HG03064 (cell line): Measurements from ENCODE around the gene AMOTL1.

Experiments
- ATAC-seq: cut with Tn5 transposase; IDR thresholded peaks from one replicate; pipeline ENCODE4 v1.9.1; 2021; ENCODE audit warnings: low read depth; ENCODE audit not compliant: unreplicated experiment

AMOTL1 gene

DNA sequence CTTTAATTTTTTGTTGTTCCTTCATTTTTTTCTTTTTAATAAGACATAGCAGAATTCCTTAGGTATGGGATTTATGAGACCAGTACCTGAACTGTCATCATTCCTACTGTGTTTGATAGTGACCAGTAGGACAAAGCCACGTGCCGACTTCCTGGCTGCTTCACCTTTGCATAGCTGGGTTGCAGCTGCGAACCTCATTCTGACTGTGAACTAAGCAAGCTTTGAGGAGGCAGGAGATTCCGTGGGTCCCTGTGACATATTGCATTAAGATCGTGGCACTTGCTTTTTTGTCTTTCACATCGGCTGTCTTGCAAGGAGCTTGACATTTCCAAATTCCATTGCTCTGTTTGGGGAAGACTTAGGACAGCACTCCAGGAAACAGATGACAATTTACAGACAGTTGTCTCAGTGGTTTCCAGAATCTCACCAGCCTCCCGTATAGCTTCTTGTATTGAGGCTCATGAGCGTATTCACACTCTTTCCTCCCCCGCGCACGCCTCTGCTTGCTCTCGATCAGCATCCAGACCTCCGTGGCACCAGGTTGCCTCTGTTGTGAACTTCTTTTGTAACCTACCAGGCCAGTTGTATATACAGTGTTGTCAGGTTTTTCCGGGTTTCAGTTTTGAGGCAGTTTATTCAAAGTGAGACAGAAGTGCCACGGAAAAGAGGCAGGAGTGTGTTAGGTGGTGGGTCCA is 103.5 kb downstream of the AMOTL1 start:
- ATAC-seq: no peak

DNA sequence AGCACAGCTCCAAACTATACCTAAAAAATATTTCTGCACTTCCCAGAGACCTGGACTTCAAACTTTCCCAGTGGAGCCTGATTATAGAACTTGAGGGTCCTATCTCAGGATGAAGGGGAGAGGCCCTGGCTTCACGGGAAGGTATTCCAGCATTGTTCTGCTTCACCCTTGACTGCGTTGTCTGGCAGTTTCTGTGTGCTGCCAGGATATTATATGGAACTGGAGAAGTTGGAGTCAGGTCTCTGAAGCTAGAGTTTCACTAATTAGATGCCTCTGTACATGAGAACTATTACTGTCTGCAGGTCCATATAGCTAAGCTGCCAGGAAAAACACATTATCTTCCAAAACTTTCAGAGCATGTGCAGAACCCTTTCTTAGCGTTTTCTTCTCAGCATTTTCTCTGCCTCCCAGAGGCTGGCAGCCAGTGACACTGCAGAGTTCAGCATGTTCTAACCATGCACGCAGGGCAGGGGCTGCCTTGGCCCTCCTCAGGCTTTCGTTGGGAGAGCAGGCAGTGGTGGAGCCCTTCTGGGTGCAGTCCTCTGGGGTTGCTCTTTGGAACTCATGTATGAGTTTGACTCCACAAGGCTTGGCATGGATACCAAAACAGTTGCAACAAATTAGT is 105.9 kb downstream of the AMOTL1 start:
- no peak for ATAC-seq

DNA sequence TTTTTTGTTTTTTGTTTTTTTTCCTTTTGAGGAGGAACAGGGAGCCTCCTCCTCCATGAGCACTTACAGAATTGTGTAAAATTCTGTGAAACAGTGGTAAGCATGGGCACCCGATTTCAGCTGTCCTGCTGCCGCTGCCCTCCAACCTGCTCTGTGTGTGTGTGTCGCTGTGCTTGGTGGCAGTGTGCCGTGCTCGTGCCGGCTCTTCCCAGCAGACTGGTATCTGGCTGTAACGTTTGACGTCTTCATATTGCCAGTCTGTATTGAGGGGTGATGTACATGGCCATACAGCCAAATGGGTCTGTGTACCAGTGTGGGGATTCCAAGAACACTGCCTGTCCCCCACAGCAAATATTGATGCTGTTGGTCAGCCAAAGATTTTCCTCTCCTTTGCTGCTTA is 108.1 kb downstream of the AMOTL1 start:
- no peak for ATAC-seq

DNA sequence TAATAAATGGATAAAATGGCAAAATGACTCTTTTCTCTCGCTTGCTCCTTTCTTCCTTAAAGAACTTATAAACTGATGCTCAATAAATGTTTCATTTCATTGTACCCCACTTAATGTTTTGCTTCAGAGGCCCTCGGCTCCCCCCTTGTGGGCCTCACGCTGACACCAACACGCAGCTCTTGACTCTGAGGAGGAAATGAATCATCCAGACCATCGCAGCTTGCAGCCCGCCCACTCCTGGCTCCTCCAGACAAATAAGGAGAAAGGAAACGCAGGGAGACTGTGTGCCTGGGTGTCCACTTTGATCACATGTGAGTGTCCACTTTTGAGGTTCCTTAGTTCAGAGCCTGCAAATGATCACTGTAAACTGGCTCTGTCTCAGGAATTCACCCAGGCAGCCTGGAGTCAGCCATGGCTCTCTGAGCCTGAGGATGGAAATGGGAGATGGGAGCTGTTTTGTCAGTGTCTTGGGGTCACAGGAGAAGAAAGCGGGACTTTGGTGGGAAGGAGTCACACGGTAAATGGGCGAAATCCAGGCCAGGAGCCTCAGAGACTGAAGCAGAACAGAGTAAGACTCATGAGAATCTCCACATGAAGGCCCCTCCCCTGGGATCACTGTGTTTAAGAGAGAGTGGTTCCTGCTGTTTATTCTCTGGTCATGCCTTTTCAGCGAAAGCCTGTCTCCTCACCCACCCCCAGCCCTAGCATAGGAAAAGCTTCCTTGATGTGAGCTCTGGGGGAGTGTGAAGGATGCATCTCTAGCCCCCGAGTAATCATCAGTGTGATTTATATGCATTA is 108.7 kb downstream of the AMOTL1 start:
- ATAC-seq: peak; percentile 96

DNA sequence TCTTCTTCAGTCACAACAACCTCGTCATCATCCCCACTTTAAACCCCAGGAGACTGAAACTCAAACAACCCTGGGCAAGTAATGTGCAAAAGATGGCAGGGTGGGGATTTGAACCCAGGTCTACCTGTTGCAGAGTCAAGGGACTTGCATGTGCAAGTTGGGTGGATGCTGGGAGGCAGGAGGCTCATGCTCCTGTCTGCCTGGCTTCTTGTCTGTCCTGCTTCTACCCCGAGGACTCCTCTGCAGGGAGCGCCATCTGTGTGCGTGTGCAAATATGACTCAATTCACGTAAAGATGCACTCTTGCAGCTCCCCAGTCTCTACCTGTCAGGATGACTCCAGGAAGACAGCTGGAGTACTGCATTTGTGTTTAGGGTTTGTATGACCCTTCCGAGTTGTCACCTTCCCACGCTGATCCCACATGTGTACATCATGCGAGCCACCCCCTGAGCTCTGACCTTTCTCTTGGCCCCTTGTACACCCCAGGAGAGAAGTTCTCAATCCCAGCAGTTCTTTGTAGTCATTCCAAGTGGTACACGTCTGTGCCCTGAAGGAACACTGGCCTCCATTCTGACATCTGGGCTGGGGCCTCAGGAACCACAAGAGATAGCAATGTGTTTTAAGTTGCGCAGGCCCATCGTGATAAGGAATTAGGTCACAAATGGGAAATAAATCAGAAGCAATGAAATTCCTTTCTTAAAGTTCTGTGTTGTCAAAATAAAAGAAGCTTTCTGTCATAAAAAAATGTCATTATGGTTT is 109.5 kb downstream of the AMOTL1 start:
- no peak for ATAC-seq

DNA sequence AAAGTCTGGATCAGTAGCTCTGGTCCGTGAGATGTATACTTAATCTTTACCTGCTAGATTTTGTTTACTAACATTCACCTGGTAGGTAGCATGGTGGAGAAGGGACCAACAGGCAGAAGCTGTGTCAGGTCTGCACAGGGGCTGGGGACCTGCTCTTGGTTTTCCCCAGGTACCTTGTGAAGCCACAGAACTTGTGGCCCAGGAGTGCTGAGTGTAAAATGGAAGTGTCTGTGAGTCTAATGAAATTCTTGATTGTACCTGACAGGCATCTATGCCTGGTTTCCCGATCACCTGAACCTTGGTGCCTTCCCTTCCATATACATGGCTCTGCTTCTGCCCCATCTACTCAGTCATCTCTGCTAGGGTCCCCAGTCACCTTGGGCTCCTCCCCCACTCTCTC is 110.8 kb downstream of the AMOTL1 start:
- no peak for ATAC-seq

DNA sequence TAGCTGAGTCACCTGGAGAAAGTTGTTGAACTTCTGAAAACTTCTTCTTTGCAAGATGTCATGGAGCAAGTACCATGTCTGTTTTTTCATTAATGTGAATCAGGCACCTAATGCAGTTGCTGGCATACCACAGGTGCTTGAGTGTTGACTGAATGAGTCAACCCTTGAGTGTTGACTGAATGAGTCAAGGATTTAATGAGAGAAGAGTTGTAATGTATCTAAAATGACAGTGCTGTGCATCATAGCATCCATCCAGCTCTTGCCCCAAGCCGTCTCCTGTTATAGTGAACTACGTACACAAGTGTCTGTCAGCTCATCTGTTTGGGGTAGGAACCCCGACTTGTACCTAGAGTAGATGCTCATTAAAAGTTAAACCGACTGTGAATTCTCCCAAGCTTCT is 112.1 kb downstream of the AMOTL1 start:
- ATAC-seq: no peak

DNA sequence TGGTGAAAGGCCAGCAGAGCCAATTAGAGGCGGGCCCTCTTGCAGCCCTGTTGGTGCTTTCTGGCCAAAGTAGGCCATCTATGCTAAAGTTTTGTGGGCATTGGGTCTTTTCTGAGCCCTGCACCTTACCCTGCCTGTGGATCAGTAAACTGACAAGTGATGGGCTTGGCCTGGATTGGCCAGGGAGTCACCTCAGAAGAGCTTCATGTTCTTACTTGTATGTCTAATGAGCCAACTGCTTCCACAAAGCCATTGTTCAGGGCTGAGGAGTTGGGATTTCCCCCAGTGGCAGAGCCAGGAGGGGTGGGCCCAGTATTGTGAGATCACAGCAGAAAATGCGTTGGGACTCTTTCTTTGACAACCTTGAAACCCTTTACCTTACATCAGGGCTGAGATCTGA is 114.8 kb downstream of the AMOTL1 start:
- no peak for ATAC-seq

DNA sequence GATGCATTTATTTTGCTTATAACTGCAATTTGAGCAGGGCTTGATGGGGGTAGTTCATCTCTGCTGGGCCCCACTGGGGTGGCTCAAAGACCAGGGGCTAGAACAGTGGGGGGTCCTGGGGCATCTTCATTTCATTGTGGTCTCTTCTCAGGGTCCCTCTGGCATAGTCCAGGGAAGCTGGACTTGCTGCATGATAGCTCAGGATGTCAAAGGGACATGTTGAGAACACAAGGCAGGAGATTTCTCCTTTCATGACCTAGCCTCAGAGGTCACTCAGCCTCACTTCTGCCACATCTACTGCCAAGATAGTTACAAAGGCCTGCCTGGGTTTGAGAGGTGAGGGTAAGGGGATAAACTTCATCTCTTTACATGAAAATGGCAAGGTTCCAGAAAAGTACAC is 115.7 kb downstream of the AMOTL1 start:
- ATAC-seq: no peak

DNA sequence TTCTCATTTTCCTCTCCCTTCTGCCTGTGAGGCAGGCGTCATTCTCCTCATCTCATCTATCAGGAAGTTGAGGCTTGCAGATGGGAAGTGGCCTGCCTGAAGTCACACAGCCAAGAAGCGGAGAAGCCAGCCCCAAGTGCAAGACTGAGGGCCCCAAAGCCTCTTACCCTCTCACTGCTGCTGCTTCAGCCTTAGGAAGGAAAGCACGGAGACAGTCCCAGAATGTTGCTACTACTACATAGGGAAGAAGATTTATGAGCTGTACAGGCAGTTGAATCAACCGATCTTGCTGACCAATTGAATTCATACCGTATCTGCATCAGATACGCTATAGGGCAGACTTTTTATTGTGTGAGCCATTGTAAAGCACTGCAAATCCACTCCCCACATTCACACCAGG is 116.2 kb downstream of the AMOTL1 start:
- no peak for ATAC-seq

DNA sequence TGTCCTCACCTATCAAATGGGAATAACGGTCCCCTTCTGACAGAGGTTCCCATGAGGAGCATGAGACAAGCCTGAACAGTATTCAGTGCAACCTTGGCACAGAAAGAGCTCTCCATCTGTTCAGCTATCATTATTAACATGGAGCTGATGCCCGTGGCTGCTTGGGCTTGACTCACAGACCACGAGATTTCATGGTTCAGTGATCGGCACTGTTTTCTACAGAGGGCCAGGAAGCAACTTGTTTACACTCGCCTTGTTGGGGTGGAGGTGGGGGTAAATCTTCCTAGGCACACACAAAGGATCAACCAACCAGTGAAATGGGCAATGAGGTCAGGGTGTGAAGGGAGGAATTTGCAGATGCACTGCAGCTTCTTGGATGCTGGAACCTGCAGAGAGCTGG is 117.0 kb downstream of the AMOTL1 start:
- ATAC-seq: peak; percentile 86

DNA sequence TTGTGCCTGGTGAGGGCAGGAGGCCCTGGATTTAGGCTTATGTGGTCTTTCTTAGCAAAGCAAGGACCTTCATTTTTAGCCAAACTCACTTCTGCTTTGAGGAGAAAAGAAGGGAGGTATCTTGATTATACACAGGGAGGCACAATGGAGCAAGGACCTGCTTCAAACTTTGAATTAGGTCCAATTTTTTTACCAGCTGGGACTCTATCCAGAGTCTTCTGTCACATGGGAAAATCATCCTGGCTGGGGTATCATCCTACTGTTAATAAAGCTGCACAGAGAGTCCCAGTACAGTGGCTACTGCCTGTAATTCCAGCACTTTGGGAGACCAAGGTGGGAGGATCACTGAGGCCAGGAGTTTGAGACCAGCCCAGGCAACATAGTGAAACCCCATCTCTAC is 117.4 kb downstream of the AMOTL1 start:
- ATAC-seq: no peak

DNA sequence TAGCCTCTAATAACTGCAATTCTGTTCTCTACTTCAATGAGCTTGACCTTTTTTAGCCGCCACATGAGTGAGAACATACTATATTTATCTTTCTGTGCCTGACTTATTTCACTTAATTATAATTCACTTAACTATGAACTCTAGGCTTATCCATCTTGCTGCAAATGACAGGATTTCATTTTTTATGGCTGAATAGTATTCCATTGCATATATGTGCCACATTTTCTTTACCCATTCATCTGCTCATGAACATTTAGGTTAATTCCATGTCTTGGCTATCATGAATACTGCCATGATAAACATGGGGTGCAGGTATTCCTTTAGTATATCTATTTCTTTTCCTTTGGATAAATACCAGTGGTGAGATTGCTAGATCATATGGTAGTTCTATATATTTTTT is 120.0 kb downstream of the AMOTL1 start:
- no peak for ATAC-seq

DNA sequence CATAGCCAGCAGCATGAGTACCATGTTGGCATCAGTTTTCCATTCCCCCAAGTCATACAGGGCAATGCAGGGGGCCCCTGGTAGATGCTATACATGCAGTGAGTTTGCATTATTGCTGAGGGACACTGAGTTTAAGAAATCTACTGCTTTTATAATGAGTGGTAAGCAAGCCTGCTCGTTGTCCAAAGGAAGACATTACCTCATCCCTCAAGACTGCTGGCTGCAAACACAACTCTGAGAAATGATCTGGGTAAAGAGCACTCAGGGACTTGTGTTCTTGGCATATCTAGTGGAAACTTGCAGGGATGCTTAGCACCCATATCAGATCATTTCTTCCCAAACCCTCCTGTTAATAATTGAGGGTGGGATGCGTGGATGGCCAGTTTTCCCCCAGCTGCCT is 127.3 kb downstream of the AMOTL1 start:
- ATAC-seq: no peak

DNA sequence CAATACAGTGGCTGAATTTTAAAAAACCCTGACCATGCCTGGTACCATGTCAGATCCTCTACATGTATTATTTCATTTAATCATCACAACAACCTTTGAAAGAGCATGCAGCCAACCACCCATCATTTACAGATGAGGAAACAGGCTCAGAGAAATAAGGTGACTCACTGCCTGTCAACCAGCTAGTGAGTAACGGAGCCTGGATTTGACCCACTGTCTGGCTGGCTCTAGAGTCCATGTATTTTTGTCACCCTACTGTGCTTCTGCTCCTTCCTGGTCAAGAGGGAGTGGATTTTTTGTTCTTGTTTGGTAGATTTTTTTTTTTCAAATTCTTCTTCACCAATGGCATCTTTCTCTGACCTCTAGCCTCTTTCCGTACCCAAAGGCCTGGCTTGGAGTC is 127.8 kb downstream of the AMOTL1 start:
- no peak for ATAC-seq

DNA sequence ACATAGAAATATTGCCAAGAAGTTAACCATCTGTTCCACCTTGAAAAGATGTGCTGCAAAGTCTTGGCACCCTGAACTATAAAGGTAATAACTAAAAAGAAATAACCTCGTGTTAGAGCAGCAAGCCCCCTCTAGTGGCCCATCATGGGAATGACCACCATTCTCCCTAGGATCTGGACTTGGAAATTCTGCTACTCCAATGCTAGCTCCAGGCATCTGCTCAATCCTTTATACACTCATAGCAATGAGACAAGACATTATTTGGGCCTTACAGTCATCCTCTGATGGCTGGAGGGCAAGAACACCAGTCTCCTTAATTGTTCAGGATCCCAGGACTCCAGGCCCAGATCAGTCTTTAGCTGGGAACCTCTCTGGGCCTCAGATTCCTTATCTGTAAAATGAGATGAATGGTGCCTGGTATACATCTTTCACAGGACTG is 129.2 kb downstream of the AMOTL1 start:
- ATAC-seq: no peak

DNA sequence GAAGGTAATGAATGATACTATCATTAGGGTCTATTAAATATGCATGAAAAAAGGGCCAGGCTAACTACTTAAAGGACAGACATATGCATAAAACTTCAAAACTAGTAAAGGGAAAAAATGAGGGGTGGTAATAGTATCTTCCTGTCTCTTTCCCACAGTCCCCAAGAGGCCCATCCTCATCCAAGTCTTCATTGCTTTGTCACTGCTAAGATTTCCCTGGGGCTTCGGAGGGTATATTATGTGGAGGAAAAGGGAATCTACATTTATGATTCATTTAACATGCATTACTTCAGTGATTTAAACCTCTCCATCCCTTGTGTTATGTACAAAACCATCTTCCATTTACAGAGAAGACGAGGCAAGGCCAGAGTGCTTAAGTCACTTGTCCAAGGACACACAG is 139.1 kb downstream of the AMOTL1 start:
- ATAC-seq: no peak

DNA sequence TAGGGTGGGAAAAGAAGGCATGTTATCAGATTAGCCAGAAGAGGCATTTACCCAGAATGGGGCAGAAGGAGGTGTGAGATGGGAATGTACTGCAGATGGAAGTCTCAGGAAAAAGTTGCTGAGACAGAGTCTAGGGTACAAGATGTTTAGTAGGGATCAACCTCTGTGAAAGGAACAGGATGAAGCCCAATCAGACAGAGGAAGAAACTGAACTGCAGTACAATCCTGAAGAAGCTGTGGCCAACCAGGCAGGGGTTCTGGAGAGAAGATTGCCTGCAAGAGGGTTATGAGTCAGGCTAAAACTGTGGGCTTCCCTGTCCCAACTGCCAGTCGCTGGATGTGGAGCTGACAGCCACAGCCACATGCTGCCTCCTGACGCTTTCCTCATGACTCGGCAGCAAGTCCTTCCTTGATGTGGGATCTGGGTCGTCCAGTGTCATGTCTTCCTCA is 141.2 kb downstream of the AMOTL1 start:
- no peak for ATAC-seq

DNA sequence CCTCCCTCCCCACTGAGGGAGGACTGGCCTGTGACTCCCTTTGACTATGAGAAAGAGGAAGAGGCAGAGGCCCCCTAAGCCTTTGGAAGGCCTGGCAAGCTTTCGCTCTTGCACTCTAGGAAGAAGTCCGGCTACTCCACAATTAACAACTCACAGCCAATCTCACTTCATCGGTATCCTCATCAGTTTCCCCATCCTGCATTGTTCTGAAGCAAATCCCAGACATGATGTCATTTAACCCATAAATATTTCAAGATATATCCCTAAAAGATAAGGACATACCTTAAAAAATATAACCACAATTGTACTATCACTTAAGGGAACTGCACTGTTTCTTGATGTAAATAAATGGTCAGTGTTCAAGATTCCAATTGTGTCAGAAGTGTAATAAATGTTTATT is 142.1 kb downstream of the AMOTL1 start:
- no peak for ATAC-seq

DNA sequence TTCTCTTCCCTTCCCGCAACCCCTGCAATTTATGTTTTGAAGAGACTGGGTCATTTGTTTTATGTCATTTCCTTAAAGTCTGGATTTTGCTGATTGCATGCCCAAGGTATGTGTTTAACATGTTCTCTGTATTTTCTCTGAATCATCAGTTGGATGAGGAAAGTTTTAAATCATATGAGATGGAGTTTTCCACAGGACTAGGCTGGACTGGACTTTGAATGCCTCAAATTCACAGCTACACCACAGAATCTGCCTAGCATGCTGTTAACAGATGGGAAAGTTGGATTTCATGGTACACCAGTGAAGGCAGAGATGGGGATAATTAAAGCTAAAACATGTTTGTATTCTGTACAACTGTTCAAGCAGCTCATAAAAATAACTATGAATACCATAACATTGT is 142.6 kb downstream of the AMOTL1 start:
- ATAC-seq: no peak

DNA sequence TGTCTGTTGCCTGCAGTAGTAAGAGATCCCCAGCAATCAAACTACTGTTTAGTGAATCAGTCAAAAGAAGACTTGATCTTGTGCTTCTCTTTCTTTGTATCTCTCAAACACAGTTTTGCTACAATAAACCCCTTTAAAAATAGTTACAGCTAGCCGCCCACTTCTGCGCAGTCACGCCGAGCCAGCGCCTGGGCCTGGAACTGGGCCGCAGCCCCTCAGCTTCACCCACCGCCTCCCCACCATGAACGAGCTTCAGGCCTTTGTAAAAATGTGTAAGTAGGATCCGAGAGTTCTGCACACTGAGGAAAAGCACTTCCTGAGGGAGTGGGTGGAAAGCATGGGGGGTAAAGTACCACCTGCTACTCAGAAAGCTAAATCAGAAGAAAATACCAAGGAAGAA is 144.7 kb downstream of the AMOTL1 start:
- no peak for ATAC-seq
